SKM-1 (cell line): ENCODE measurements around the gene GPR84.

Source experiments
- DNase-seq: peaks from one replicate; lab custom pipeline; 2025; ENCODE audit not compliant: unreplicated experiment; lab: John Stamatoyannopoulos, UW

The GPR84 gene

GRCh38 chr12:54374562-54375258, 10.4 kb upstream of the GPR84 start:
- no peak for DNase-seq

- DNase-seq: no peak
Observed at GRCh38 chr12:54373649-54374561, 9.6 kb upstream of the GPR84 start.

- DNase-seq: no peak
Observed at GRCh38 chr12:54372113-54372806, 8.0 kb upstream of the GPR84 start.

- no peak for DNase-seq
Observed at GRCh38 chr12:54371328-54372112, 7.2 kb upstream of the GPR84 start.

- DNase-seq: no peak
Observed at GRCh38 chr12:54370171-54370730, 6.0 kb upstream of the GPR84 start.

GRCh38 chr12:54369597-54370131, 5.4 kb upstream of the GPR84 start:
- DNase-seq: no peak

- DNase-seq: peak; percentile 27
Observed at GRCh38 chr12:54368709-54369596, 4.7 kb upstream of the GPR84 start.

- DNase-seq: no peak
Observed at GRCh38 chr12:54368025-54368708, 3.9 kb upstream of the GPR84 start.

- DNase-seq: no peak
Observed at GRCh38 chr12:54363618-54364017, 668 bp downstream of the GPR84 start.

- DNase-seq: no peak
Observed at GRCh38 chr12:54363047-54363446, 1.2 kb downstream of the GPR84 start.

GRCh38 chr12:54360717-54361456, 3.4 kb downstream of the GPR84 start:
- DNase-seq: no peak

- no peak for DNase-seq
Observed at GRCh38 chr12:54359762-54360351, 4.4 kb downstream of the GPR84 start.

- peak; percentile 59 for DNase-seq
Observed at GRCh38 chr12:54358945-54359761, 5.1 kb downstream of the GPR84 start.

- DNase-seq: no peak
Observed at GRCh38 chr12:54358191-54358944, 5.9 kb downstream of the GPR84 start.

- DNase-seq: no peak
Observed at GRCh38 chr12:54357506-54358190, 6.6 kb downstream of the GPR84 start.
